Activated naive CD8-positive, alpha-beta T cell treated with anti-CD3 and anti-CD28 coated beads, Interleukin-2, amount 50 U/mL, for 16 hours (primary cell): Measurements from ENCODE around the gene LMBR1.
"Not testable (repeated sequence)": the region's sequence is repeated elsewhere in the genome, so short reads cannot be mapped to it uniquely, and the experiment has no call there.

Experiments
- DNase-seq: peaks from one replicate; pipeline ENCODE4 v3.0.0-alpha.2; 2020; ENCODE audit warnings: low read depth, low spot score

The LMBR1 gene

DNA sequence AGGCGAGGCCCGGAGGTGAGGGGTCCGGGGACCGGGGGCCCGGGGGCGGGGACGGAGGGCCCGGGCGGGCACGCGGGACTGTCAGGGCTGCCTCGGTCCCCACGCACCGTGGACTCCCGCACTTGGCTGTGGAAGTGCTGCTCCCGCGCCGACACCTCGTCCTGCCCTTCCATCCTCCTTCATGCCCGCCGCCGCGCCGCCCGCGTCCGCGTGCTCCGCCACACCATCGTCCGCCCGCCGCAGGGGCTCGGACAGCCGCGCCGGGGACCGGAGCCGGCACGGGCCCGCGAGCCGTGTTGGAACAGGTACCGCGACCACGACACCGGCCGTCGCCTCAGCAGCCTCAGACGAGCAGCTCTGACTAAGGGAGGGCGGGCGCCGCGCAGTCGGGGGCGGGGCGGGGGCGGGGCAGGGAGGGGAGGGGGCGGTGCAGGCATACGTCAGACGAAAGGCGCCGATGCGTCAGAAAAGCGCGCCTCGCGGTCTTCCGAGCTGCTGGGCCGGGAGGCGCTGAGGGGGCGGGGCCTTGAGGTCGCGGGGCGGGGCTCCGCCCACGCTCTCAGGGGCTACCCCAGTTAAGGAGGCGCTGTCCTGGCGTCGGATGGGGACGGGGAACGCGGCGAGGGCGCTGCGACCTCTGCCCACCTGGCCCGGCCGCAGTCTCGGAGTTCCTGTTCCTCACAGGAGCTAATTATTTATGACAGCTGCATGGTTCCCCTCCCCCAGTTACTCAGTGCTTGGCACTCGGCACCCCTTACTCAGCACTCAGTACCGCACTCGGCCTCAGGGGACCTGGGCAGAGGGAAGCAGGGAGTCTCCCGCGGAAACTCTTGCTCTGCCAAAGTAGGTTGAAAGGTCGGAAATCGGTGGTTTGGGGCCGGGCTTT, at the start of gene LMBR1:
Gene LMBR1 (minus strand): TSS at position 363 of the 886 bp plus-strand sequence. CDS start 190 bp downstream, at position 173.
- DNase-seq: peak; percentile 83

GRCh38 chr7:156942708-156943090, 49.7 kb upstream of the LMBR1 start:
- DNase-seq: no peak

DNA sequence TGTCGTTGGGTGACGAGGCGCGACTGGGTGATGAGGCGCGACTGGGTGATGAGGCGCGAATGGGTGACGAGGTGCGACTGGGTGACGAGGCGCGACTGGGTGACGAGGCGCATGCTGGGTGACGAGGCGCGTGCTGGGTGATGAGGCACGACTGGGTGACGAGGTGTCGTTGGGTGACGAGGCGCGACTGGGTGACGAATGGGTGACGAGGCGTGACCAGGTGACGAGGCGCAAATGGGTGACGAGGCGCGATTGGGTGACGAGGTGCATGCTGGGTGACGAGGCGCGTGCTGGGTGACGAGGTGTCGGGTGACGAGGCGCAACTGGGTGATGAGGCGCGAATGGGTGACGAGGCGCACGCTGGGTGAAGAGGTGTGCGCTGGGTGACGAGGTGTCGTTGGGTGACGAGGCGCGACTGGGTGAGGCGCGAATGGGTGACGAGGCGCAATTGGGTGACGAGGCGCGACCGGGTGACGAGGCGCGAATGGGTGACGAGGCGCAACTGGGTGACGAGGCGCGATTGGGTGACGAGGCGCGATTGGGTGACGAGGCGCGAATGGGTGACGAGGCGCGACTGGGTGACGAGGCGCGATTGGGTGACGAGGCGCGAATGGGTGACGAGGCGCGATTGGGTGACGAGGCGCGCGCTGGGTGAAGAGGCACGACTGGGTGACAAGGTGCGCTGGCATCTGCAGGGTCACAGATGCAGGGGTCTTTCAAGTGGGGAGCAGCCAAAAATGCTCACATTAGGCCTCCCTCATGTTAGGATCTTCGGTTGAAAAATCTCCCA, 48.6 kb upstream of the LMBR1 start:
- no peak for DNase-seq

- no peak for DNase-seq
These were observed 47.6 kb upstream of the LMBR1 start for GRCh38 chr7:156940421-156941122.

GRCh38 chr7:156936766-156937165, 43.8 kb upstream of the LMBR1 start:
- not testable (repeated sequence) for DNase-seq

DNA sequence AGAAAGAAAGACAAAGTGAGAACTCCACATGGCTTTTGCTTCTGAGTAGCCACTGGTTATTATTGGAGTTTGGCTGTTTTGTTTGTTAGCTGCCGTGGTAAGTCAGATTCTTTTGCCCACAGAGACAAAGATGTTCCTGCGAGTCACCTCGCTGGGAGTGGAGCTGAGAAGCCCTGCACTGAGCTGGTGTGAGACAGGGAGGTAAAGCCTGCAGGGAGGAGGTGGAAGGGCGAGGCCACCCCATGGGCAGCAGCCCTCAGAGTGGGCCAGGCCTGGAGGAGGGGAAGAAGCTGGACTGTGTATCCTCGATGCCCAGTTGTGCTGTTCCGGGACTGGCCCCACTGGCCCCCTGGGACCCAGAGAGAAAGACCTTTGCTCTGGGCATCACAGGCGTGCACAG, 42.3 kb upstream of the LMBR1 start:
- DNase-seq: no peak

DNA sequence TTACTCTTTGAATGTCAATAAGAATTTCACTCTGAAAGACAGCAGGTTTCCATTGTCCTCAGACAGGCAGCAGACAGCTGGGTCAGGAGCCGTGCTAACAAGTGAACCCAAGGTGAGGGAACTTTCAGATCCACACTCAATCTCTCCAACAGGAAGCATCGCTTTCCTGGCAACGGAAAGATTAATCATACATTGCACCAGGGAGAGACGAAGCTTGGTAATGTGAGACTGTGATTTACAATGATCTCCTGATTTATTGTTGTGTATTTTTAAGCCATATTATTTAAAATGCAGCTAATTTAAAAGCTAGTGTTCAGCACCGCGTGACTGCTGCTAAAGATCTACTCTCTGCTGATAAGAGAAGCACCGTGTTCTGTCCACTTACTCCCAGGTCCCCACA, 39.0 kb upstream of the LMBR1 start:
- DNase-seq: no peak

GRCh38 chr7:156929789-156930539, 37.0 kb upstream of the LMBR1 start:
- DNase-seq: no peak

GRCh38 chr7:156928406-156928747, 35.4 kb upstream of the LMBR1 start:
- DNase-seq: no peak

- no peak for DNase-seq
These were observed 34.8 kb upstream of the LMBR1 start for GRCh38 chr7:156927571-156928405.

GRCh38 chr7:156925821-156926220, 32.8 kb upstream of the LMBR1 start:
- not testable (repeated sequence) for DNase-seq

GRCh38 chr7:156922304-156922703, 29.3 kb upstream of the LMBR1 start:
- DNase-seq: not testable (repeated sequence)

GRCh38 chr7:156920487-156921373, 27.7 kb upstream of the LMBR1 start:
- DNase-seq: not testable (repeated sequence)

GRCh38 chr7:156920076-156920475, 27.1 kb upstream of the LMBR1 start:
- no peak for DNase-seq

- DNase-seq: no peak
These were observed 26.2 kb upstream of the LMBR1 start for GRCh38 chr7:156919132-156919713.

- no peak for DNase-seq
These were observed 25.7 kb upstream of the LMBR1 start for GRCh38 chr7:156918635-156919034.

DNA sequence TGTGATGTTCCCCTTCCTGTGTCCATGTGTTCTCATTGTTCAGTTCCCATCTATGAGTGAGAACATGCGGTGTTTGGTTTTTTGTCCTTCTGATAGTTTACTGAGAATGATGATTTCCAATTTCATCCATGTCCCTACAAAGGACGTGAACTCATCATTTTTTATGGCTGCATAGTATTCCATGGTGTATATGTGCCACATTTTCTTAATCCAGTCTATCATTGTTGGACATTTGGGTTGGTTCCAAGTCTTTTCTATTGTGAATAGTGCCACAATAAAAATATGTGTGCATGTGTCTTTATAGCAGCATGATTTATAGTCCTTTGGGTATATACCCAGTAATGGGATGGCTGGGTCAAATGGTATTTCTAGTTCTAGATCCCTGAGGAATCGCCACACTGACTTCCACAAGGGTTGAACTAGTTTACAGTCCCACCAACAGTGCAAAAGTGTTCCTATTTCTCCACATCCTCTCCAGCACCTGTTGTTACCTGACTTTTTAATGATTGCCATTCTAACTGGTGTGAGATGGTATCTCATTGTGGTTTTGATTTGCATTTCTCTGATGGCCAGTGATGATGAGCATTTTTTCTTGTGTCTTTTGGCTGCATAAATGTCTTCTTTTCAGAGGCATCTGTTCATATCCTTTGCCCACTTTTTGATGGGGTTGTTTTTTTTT, 16.7 kb upstream of the LMBR1 start:
- not testable (repeated sequence) for DNase-seq

- no peak for DNase-seq
These were observed 14.7 kb upstream of the LMBR1 start for GRCh38 chr7:156907656-156908055.
